WTC11 (cell line): ENCODE results near the gene SETD1A.

ENCODE experiments used
- CREB1 ChIP-seq: sonication (generic); formaldehyde crosslinking; IDR thresholded peaks from 2 replicates; pipeline ENCODE4 v1.8.0; 2023; ENCODE audit warnings: mild to moderate bottlenecking, missing genetic modification reagents
- CTCF ChIP-seq: fragments of 200-600 bp; IDR thresholded peaks from 2 replicates; pipeline ENCODE4 v1.8.0; 2022; ENCODE audit warnings: antibody characterized with exemption
- E2F4 ChIP-seq: sonication (generic); formaldehyde crosslinking; IDR thresholded peaks from 2 replicates; pipeline ENCODE4 v1.8.1; 2022; ENCODE audit warnings: low read depth, mild to moderate bottlenecking, moderate library complexity, missing genetic modification reagents, borderline replicate concordance
- NFYB ChIP-seq: sonication (generic); formaldehyde crosslinking; conservative IDR thresholded peaks from 2 replicates; pipeline ENCODE4 v1.8.0; 2022; ENCODE audit warnings: low read depth, missing genetic modification reagents
- NR3C1 ChIP-seq: sonication (generic); formaldehyde crosslinking; conservative IDR thresholded peaks from 2 replicates; pipeline ENCODE4 v1.8.1; 2023; ENCODE audit warnings: low read depth, mild to moderate bottlenecking, missing genetic modification reagents
- PREB ChIP-seq: sonication (generic); formaldehyde crosslinking; IDR thresholded peaks from 2 replicates; pipeline ENCODE4 v1.8.1; 2022; ENCODE audit warnings: mild to moderate bottlenecking, missing genetic modification reagents, moderate library complexity, borderline replicate concordance
- SOX15 ChIP-seq: fragments of 250-450 bp; sonication (Bioruptor Pico); IDR thresholded peaks from 2 replicates; pipeline ENCODE4 v1.9.0; 2021; ENCODE audit warnings: mild to moderate bottlenecking
- USF1 ChIP-seq: sonication (generic); formaldehyde crosslinking; IDR thresholded peaks from 2 replicates; pipeline ENCODE4 v1.8.0; 2022; ENCODE audit warnings: mild to moderate bottlenecking, missing genetic modification reagents
- ZNF317 ChIP-seq: sonication (generic); formaldehyde crosslinking; IDR thresholded peaks from 2 replicates; pipeline ENCODE4 v1.8.1; 2023; ENCODE audit warnings: low read depth, mild to moderate bottlenecking, moderate library complexity, missing genetic modification reagents, borderline replicate concordance
- TF ChIP-seq, protein P1 (sequence below): sonication (generic); formaldehyde crosslinking; IDR thresholded peaks from 2 replicates; pipeline ENCODE4 v1.8.1; 2023; ENCODE audit warnings: mild to moderate bottlenecking, missing genetic modification reagents, moderate library complexity

- TF ChIP-seq SOX15 (CRISPR knock-in tag): no peak
- TF ChIP-seq CTCF: no peak
- no peak for TF ChIP-seq NFYB (CRISPR knock-in tag)
- TF ChIP-seq ZNF317 (CRISPR knock-in tag): no peak
- no peak for TF ChIP-seq PREB (CRISPR knock-in tag)
- TF ChIP-seq, protein P1, sequence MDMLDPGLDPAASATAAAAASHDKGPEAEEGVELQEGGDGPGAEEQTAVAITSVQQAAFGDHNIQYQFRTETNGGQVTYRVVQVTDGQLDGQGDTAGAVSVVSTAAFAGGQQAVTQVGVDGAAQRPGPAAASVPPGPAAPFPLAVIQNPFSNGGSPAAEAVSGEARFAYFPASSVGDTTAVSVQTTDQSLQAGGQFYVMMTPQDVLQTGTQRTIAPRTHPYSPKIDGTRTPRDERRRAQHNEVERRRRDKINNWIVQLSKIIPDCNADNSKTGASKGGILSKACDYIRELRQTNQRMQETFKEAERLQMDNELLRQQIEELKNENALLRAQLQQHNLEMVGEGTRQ: no peak
- TF ChIP-seq E2F4: no peak
- TF ChIP-seq USF1 (CRISPR knock-in tag): no peak
- no peak for TF ChIP-seq CREB1
- TF ChIP-seq NR3C1 (CRISPR knock-in tag): no peak
These were observed 52.5 kb downstream of the SETD1A start for GRCh38 chr16:31009894-31010584.
